NCI-H1694 (cell line): ENCODE data around the gene SC5D.

Experiments used
- DNase-seq: peaks from one replicate; lab custom pipeline; 2025; lab: John Stamatoyannopoulos, UW

SC5D gene

GRCh38 chr11:121293288-121293594 lies 670 bp downstream of the SC5D start:
- no peak for DNase-seq

GRCh38 chr11:121295246-121296029 lies 2.9 kb downstream of the SC5D start:
- DNase-seq = no peak

GRCh38 chr11:121297872-121298271 lies 5.3 kb downstream of the SC5D start:
- DNase-seq = no peak

GRCh38 chr11:121298774-121299173 lies 6.2 kb downstream of the SC5D start:
- no peak for DNase-seq

GRCh38 chr11:121299417-121299816 lies 6.8 kb downstream of the SC5D start:
- no peak for DNase-seq

GRCh38 chr11:121300313-121300971 lies 7.9 kb downstream of the SC5D start:
- no peak for DNase-seq

- DNase-seq = no peak
Observed at GRCh38 chr11:121300972-121301699, 8.6 kb downstream of the SC5D start.

GRCh38 chr11:121304759-121305158 lies 12.2 kb downstream of the SC5D start:
- DNase-seq = no peak

GRCh38 chr11:121308816-121309215 lies 16.2 kb downstream of the SC5D start:
- DNase-seq = no peak

GRCh38 chr11:121309688-121310087 lies 17.1 kb downstream of the SC5D start:
- DNase-seq = no peak

- no peak for DNase-seq
Observed at GRCh38 chr11:121310908-121311307, 18.3 kb downstream of the SC5D start.

GRCh38 chr11:121311373-121311772 lies 18.8 kb downstream of the SC5D start:
- DNase-seq = no peak

GRCh38 chr11:121312483-121312882 lies 19.9 kb downstream of the SC5D start:
- no peak for DNase-seq

- no peak for DNase-seq
Observed at GRCh38 chr11:121318848-121319834, 26.6 kb downstream of the SC5D start.

- peak; percentile 15 for DNase-seq
Observed at GRCh38 chr11:121321614-121322243, 29.2 kb downstream of the SC5D start.

GRCh38 chr11:121323046-121323607 lies 30.6 kb downstream of the SC5D start:
- DNase-seq = no peak

GRCh38 chr11:121326230-121326629 lies 33.7 kb downstream of the SC5D start:
- no peak for DNase-seq

GRCh38 chr11:121327553-121327952 lies 35.0 kb downstream of the SC5D start:
- no peak for DNase-seq

- DNase-seq = no peak
Observed at GRCh38 chr11:121328176-121328966, 35.8 kb downstream of the SC5D start.

- no peak for DNase-seq
Observed at GRCh38 chr11:121328967-121329679, 36.6 kb downstream of the SC5D start.
